Panc1 (cell line): ENCODE measurements around the gene FSIP1. TPM values are rescaled to one million over a fixed set of nuclear protein-coding genes. Genes with fewer than 3 reads are reported as not detected.

Source experiments
- ATAC-seq: fragments of 200-7000 bp; cut with Tn5 transposase; 2 replicates; pipeline ENCODE4 v1.9.1; 2020; ENCODE audit warnings: mild to moderate bottlenecking, moderate library complexity
- BruUV-seq: library from RNA; stranded (reverse); fragments of 400-500 nt; replicated peaks from 2 replicates; lab custom pipeline; 2021; lab: Mats Ljungman, UMichigan
- CTCF ChIA-PET: fragments of 300-600 bp; sonication (Branson Sonifier 250); formaldehyde crosslinking; loops from one replicate; lab custom pipeline; 2022; ENCODE audit warnings: antibody characterized with exemption; lab: Charles Lee
- POLR2A ChIA-PET: fragments of 300-600 bp; sonication (Branson Sonifier 250); formaldehyde crosslinking; loops from one replicate; lab custom pipeline; 2022; ENCODE audit warnings: antibody characterized with exemption; lab: Charles Lee
- DNase-seq: peaks from one replicate; pipeline ENCODE4 v3.0.0-alpha.2; 2010; ENCODE audit warnings: low read depth, low spot score
- H3K27ac ChIP-seq: 2 replicates; pipeline ENCODE4 v1.5.1; 2011; ENCODE audit warnings: mild to moderate bottlenecking, low read length, inconsistent platforms
- H3K27me3 ChIP-seq: fragments of 200-500 bp; sonication (Bioruptor generic); 2 replicates; pipeline ENCODE4 v1.6.0; 2014; ENCODE audit warnings: low read length, inconsistent platforms; ENCODE audit not compliant: control insufficient read depth, insufficient read depth
- H3K36me3 ChIP-seq: fragments of 200-500 bp; sonication (Bioruptor generic); 2 replicates; pipeline ENCODE4 v1.5.1; 2014; ENCODE audit warnings: inconsistent platforms, mild to moderate bottlenecking, low read length, moderate library complexity; ENCODE audit not compliant: control insufficient read depth, insufficient read depth
- H3K4me1 ChIP-seq: 2 replicates; pipeline ENCODE4 v1.5.1; 2011; ENCODE audit warnings: inconsistent platforms, mild to moderate bottlenecking, low read length, moderate library complexity; ENCODE audit not compliant: control insufficient read depth, insufficient read depth
- H3K4me3 ChIP-seq, 2 experiments: 2 replicates each; pipeline ENCODE4 v1.5.1; 2011 to 2012; ENCODE audit warnings: low read depth in 2 of 2, low read length in 2 of 2, mild to moderate bottlenecking in 2 of 2, inconsistent platforms in 1 of 2, moderate library complexity in 1 of 2
- H3K9me3 ChIP-seq: fragments of 200-500 bp; sonication (Bioruptor generic); 2 replicates; pipeline ENCODE4 v1.5.1; 2014; ENCODE audit warnings: low read depth, mild to moderate bottlenecking, inconsistent platforms, low read length, moderate library complexity; ENCODE audit not compliant: control insufficient read depth, insufficient read depth
- POLR2AphosphoS5 ChIP-seq: IDR thresholded peaks from 2 replicates; pipeline ENCODE4 v1.6.1; 2012; ENCODE audit warnings: mild to moderate bottlenecking, low read depth, low read length, moderate library complexity
- REST ChIP-seq, 2 experiments: IDR thresholded peaks; 2 replicates each; pipeline ENCODE4 v1.6.1; 2011 to 2012; ENCODE audit warnings: low read depth in 2 of 2, control low read depth in 1 of 2, low read length in 1 of 2, mild to moderate bottlenecking in 1 of 2, moderate library complexity in 1 of 2; ENCODE audit not compliant: insufficient read depth in 1 of 2
- SIN3A ChIP-seq: IDR thresholded peaks from 2 replicates; pipeline ENCODE4 v1.6.1; 2012; ENCODE audit warnings: low read depth, mild to moderate bottlenecking, low read length, moderate library complexity, borderline replicate concordance; ENCODE audit not compliant: insufficient read depth
- TCF7L2 ChIP-seq: IDR thresholded peaks from 2 replicates; pipeline ENCODE4 v1.6.1; 2011; ENCODE audit warnings: mild to moderate bottlenecking, low read depth, low read length, inconsistent platforms
- in situ Hi-C: cut with HindIII; loops from 2 replicates; pipeline ENCODE4 v1.10.0; 2016; ENCODE audit warnings: low sequenced_read_pairs, low pct_unique_long_range_greater_than_20kb
- intact Hi-C: fragments of 100-400 bp; cut with micrococcal nuclease; formaldehyde crosslinking; loops from one replicate; pipeline ENCODE4 v1.10.0; 2022; ENCODE audit not compliant: unreplicated experiment
- total RNA-seq: library from RNA; stranded (reverse); gene quantifications from one replicate; pipeline ENCODE4 v1.2.1, GENCODE V29; 2021; ENCODE audit not compliant: unreplicated experiment
- TF ChIP-seq, protein P1 (sequence below): fragments of 450-650 bp; IDR thresholded peaks from 2 replicates; pipeline ENCODE4 v1.5.1; 2017; ENCODE audit warnings: mild to moderate bottlenecking

Gene FSIP1
- total RNA-seq, 1 experiment from 2014 or later = 1.4 TPM

DNA sequence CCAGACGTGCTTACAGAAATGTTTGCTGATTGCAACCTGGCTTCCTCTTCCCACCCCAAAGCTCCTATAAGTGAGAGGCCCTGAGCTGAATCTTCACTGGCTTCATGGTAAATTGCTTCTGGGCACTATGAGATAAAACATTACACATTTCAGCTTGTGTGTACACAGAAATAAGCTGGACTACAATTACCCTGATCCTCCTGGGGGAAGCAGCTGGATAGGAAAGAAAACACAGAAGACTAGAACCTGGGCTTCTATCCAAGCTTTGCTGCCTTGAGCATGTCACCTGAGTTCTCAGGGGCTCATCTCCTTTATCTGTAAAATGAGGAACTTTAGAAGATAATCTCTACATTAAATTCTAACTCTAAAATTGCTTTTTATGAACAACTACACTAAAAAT is 161.4 kb downstream of the FSIP1 start:
- POLR2A ChIA-PET = no interaction called here
- intact Hi-C loops (no loop called here), in situ Hi-C loops (no loop called here)
- Histone ChIP-seq H3K27me3 (no peaks in the 10 kb centered on the region), H3K4me3 (no peak overlapping the region), H3K9me3 (no peaks in the 10 kb centered on the region), H3K36me3 (no peaks in the 10 kb centered on the region), H3K4me1 (no peaks in the 10 kb centered on the region; the same call in 1 of the 2 replicates), H3K27ac (no peak overlapping the region)
- ATAC-seq (no peak), DNase-seq (no peak)
- no TSS peak for BruUV-seq
- TF ChIP-seq REST (IDR thresholded peaks at IDR 0.05; ENCODE audit: insufficient read depth in 1 of 2, low read depth in 2 of 2, low read length in 1 of 2) (no peak), SIN3A (no peak), POLR2AphosphoS5 (no peak), TCF7L2 (no peak)
- TF ChIP-seq, protein P1, sequence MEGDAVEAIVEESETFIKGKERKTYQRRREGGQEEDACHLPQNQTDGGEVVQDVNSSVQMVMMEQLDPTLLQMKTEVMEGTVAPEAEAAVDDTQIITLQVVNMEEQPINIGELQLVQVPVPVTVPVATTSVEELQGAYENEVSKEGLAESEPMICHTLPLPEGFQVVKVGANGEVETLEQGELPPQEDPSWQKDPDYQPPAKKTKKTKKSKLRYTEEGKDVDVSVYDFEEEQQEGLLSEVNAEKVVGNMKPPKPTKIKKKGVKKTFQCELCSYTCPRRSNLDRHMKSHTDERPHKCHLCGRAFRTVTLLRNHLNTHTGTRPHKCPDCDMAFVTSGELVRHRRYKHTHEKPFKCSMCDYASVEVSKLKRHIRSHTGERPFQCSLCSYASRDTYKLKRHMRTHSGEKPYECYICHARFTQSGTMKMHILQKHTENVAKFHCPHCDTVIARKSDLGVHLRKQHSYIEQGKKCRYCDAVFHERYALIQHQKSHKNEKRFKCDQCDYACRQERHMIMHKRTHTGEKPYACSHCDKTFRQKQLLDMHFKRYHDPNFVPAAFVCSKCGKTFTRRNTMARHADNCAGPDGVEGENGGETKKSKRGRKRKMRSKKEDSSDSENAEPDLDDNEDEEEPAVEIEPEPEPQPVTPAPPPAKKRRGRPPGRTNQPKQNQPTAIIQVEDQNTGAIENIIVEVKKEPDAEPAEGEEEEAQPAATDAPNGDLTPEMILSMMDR = no peak
- CTCF ChIA-PET = no interaction called here

- Histone ChIP-seq H3K4me3 (no peak overlapping the region), H3K27me3 (no peaks in the 10 kb centered on the region), H3K36me3 (no peaks in the 10 kb centered on the region), H3K9me3 (no peaks in the 10 kb centered on the region), H3K4me1 (no peaks in the 10 kb centered on the region), H3K27ac (no peak overlapping the region)
- in situ Hi-C loops (no loop called here), intact Hi-C loops (no loop called here)
- ChIA-PET POLR2A (no interaction called here), CTCF (no interaction called here)
- DNase-seq (no peak), ATAC-seq (no peak)
- no TSS peak for BruUV-seq
- TF ChIP-seq, protein P1 = no peak
- no peak for TF ChIP-seq POLR2AphosphoS5
- no peak for TF ChIP-seq TCF7L2
- no peak for TF ChIP-seq REST (IDR thresholded peaks at IDR 0.05; ENCODE audit: insufficient read depth in 1 of 2, low read depth in 2 of 2, low read length in 1 of 2)
- TF ChIP-seq SIN3A = no peak
These were observed 164.4 kb downstream of the FSIP1 start for GRCh38 chr15:39618063-39618823.
